H1 (cell line): ENCODE results near the gene TNS3. TPM values are rescaled to one million over a fixed set of nuclear protein-coding genes. Genes with fewer than 3 reads are reported as not detected.

Experiments used
- ASH2L ChIP-seq: fragments of 200-600, 300-600 bp; sonication (generic); IDR thresholded peaks from one replicate; pipeline ENCODE4 v1.7.1; 2017; ENCODE audit warnings: low read length
- BACH1 ChIP-seq: IDR thresholded peaks from 2 replicates; pipeline ENCODE4 v1.6.1; 2012; ENCODE audit warnings: low read length, improper control_type of control experiment
- EZH2 ChIP-seq: fragments of 200-600 bp; sonication (generic); IDR thresholded peaks from 2 replicates; pipeline ENCODE4 v1.7.1; 2012; ENCODE audit warnings: low read depth, mild to moderate bottlenecking, moderate library complexity, low read length, inconsistent platforms; ENCODE audit not compliant: severe bottlenecking
- POLR2AphosphoS5 ChIP-seq: IDR thresholded peaks from 2 replicates; pipeline ENCODE4 v1.6.1; 2011; ENCODE audit warnings: low read depth, low read length
- POU5F1 ChIP-seq: IDR thresholded peaks from 2 replicates; pipeline ENCODE4 v1.6.1; 2011; ENCODE audit warnings: low read depth, mild to moderate bottlenecking, low read length, moderate library complexity
- RNF2 ChIP-seq: fragments of 200-900, 300-1000 bp; sonication (generic); IDR thresholded peaks from 2 replicates; pipeline ENCODE4 v1.7.1; 2016; ENCODE audit warnings: borderline replicate concordance, low read depth, mild to moderate bottlenecking, antibody characterized with exemption, low read length; ENCODE audit not compliant: poor library complexity, severe bottlenecking; ENCODE audit errors: missing control alignments
- SAP30 ChIP-seq: fragments of 300-600 bp; sonication (generic); IDR thresholded peaks from 2 replicates; pipeline ENCODE4 v1.7.1; 2012; ENCODE audit warnings: low read length, moderate library complexity, mild to moderate bottlenecking, inconsistent platforms; ENCODE audit not compliant: insufficient read depth, insufficient replicate concordance
- SP4 ChIP-seq: IDR thresholded peaks from 2 replicates; pipeline ENCODE4 v1.6.1; 2012; ENCODE audit warnings: low read length, inconsistent platforms
- polyA plus RNA-seq, 7 experiments: library from polyadenylated mRNA; depleted of rRNA in 3 of 7; stranded (reverse) in 5 of 7; unstranded in 2 of 7; fragments of >200 nt in 5 of 7; fragments of 200-250 nt in 2 of 7; gene quantifications; 1 replicate in 5 of 7; 2 replicates in 1 of 7; 4 replicates in 1 of 7; pipeline versions ENCODE4 v1.2.1 to v1.2.3, GENCODE V29; 2011 to 2013; ENCODE audit warnings: missing spikeins in 2 of 7, mixed read lengths in 2 of 7
- total RNA-seq: library from RNA; stranded (reverse); fragmentation: NEBNext Ultra II Directional; extraction: Animal tissue kit (Norgen Biotek cat#: 25700); gene quantifications from 2 replicates; pipeline ENCODE4 v1.2.1, GENCODE V29; 2021
- TF ChIP-seq, protein P1 (sequence below): fragments of 300-600 bp; sonication (generic); IDR thresholded peaks from 2 replicates; pipeline ENCODE4 v1.7.1; 2012; ENCODE audit warnings: low read length, moderate library complexity, mild to moderate bottlenecking, inconsistent platforms; ENCODE audit not compliant: insufficient replicate concordance
- TF ChIP-seq, protein P2 (sequence below): IDR thresholded peaks from 2 replicates; pipeline ENCODE4 v1.6.1; 2012; ENCODE audit warnings: inconsistent platforms

TNS3 gene
- total and polyA plus RNA-seq, 2 of the 8 experiments (the other 6 are each of a cell fraction or from before 2014, with no cell fraction given): 11.9 to 24.2 TPM

DNA sequence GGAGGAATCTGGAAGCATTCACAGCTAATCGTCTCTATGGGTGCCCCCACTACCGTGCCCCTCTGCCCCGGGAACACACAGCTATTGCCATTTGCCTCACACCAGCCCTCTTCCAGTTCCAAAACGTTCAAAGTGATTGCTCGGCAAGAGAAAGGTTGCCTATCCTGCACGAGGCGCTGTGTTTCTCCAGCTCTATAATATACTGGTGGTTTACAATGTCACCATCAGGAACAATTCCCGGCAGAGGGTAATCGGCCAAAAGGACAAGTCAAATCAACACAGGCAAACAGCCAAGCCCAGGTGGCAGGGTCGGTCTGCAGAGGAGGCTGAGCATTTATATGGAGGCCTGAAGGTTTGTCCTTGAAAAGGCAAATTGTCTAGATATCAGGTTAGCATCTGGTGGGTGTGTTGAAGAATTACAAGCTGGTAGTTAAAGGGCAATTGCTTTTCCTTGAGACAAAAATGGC lies 29.2 kb upstream of the TNS3 start (continued):
- TF ChIP-seq, protein P1, sequence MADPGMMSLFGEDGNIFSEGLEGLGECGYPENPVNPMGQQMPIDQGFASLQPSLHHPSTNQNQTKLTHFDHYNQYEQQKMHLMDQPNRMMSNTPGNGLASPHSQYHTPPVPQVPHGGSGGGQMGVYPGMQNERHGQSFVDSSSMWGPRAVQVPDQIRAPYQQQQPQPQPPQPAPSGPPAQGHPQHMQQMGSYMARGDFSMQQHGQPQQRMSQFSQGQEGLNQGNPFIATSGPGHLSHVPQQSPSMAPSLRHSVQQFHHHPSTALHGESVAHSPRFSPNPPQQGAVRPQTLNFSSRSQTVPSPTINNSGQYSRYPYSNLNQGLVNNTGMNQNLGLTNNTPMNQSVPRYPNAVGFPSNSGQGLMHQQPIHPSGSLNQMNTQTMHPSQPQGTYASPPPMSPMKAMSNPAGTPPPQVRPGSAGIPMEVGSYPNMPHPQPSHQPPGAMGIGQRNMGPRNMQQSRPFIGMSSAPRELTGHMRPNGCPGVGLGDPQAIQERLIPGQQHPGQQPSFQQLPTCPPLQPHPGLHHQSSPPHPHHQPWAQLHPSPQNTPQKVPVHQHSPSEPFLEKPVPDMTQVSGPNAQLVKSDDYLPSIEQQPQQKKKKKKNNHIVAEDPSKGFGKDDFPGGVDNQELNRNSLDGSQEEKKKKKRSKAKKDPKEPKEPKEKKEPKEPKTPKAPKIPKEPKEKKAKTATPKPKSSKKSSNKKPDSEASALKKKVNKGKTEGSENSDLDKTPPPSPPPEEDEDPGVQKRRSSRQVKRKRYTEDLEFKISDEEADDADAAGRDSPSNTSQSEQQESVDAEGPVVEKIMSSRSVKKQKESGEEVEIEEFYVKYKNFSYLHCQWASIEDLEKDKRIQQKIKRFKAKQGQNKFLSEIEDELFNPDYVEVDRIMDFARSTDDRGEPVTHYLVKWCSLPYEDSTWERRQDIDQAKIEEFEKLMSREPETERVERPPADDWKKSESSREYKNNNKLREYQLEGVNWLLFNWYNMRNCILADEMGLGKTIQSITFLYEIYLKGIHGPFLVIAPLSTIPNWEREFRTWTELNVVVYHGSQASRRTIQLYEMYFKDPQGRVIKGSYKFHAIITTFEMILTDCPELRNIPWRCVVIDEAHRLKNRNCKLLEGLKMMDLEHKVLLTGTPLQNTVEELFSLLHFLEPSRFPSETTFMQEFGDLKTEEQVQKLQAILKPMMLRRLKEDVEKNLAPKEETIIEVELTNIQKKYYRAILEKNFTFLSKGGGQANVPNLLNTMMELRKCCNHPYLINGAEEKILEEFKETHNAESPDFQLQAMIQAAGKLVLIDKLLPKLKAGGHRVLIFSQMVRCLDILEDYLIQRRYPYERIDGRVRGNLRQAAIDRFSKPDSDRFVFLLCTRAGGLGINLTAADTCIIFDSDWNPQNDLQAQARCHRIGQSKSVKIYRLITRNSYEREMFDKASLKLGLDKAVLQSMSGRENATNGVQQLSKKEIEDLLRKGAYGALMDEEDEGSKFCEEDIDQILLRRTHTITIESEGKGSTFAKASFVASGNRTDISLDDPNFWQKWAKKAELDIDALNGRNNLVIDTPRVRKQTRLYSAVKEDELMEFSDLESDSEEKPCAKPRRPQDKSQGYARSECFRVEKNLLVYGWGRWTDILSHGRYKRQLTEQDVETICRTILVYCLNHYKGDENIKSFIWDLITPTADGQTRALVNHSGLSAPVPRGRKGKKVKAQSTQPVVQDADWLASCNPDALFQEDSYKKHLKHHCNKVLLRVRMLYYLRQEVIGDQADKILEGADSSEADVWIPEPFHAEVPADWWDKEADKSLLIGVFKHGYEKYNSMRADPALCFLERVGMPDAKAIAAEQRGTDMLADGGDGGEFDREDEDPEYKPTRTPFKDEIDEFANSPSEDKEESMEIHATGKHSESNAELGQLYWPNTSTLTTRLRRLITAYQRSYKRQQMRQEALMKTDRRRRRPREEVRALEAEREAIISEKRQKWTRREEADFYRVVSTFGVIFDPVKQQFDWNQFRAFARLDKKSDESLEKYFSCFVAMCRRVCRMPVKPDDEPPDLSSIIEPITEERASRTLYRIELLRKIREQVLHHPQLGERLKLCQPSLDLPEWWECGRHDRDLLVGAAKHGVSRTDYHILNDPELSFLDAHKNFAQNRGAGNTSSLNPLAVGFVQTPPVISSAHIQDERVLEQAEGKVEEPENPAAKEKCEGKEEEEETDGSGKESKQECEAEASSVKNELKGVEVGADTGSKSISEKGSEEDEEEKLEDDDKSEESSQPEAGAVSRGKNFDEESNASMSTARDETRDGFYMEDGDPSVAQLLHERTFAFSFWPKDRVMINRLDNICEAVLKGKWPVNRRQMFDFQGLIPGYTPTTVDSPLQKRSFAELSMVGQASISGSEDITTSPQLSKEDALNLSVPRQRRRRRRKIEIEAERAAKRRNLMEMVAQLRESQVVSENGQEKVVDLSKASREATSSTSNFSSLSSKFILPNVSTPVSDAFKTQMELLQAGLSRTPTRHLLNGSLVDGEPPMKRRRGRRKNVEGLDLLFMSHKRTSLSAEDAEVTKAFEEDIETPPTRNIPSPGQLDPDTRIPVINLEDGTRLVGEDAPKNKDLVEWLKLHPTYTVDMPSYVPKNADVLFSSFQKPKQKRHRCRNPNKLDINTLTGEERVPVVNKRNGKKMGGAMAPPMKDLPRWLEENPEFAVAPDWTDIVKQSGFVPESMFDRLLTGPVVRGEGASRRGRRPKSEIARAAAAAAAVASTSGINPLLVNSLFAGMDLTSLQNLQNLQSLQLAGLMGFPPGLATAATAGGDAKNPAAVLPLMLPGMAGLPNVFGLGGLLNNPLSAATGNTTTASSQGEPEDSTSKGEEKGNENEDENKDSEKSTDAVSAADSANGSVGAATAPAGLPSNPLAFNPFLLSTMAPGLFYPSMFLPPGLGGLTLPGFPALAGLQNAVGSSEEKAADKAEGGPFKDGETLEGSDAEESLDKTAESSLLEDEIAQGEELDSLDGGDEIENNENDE: no peak
- TF ChIP-seq, protein P2, sequence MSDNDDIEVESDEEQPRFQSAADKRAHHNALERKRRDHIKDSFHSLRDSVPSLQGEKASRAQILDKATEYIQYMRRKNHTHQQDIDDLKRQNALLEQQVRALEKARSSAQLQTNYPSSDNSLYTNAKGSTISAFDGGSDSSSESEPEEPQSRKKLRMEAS: no peak
- TF ChIP-seq ASH2L: no peak
- no peak for TF ChIP-seq BACH1
- no peak for TF ChIP-seq EZH2
- no peak for TF ChIP-seq POU5F1
- TF ChIP-seq RNF2: no peak
- TF ChIP-seq SAP30: no peak
- TF ChIP-seq SP4: no peak
- TF ChIP-seq POLR2AphosphoS5: no peak
